ENCODE results near the gene KANSL1.

KANSL1 gene

GRCh38 chr17:46028374-46028773, 164.9 kb downstream of the KANSL1 start:
- TF ChIP-seq CTCF (conservative IDR thresholded peaks at IDR 0.05) (no peak), ZFX (IDR thresholded peaks at IDR 0.05) (no peak)
- H3K27ac ChIP-seq, result no peak overlapping the region

GRCh38 chr17:46027976-46028325, 165.3 kb downstream of the KANSL1 start:
- TF ChIP-seq CTCF (conservative IDR thresholded peaks at IDR 0.05), result no peak
- no peak for TF ChIP-seq ZFX (IDR thresholded peaks at IDR 0.05)
- no peak overlapping the region for H3K27ac ChIP-seq

DNA sequence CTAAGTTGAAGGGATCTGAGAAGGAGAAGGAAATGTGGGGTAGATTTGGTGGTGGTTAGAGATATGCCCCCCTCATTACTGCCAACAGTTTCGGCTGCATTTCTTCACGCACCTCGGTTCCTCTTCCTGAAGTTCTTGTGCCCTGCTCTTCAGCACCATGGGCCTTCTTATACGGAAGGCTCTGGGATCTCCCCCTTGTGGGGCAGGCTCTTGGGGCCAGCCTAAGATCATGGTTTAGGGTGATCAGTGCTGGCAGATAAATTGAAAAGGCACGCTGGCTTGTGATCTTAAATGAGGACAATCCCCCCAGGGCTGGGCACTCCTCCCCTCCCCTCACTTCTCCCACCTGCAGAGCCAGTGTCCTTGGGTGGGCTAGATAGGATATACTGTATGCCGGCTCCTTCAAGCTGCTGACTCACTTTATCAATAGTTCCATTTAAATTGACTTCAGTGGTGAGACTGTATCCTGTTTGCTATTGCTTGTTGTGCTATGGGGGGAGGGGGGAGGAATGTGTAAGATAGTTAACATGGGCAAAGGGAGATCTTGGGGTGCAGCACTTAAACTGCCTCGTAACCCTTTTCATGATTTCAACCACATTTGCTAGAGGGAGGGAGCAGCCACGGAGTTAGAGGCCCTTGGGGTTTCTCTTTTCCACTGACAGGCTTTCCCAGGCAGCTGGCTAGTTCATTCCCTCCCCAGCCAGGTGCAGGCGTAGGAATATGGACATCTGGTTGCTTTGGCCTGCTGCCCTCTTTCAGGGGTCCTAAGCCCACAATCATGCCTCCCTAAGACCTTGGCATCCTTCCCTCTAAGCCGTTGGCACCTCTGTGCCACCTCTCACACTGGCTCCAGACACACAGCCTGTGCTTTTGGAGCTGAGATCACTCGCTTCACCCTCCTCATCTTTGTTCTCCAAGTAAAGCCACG, 165.9 kb downstream of the KANSL1 start:
- H3K27ac ChIP-seq, result no peak overlapping the region
- TF ChIP-seq CTCF (conservative IDR thresholded peaks at IDR 0.05) (no peak), ZFX (IDR thresholded peaks at IDR 0.05) (no peak)

DNA sequence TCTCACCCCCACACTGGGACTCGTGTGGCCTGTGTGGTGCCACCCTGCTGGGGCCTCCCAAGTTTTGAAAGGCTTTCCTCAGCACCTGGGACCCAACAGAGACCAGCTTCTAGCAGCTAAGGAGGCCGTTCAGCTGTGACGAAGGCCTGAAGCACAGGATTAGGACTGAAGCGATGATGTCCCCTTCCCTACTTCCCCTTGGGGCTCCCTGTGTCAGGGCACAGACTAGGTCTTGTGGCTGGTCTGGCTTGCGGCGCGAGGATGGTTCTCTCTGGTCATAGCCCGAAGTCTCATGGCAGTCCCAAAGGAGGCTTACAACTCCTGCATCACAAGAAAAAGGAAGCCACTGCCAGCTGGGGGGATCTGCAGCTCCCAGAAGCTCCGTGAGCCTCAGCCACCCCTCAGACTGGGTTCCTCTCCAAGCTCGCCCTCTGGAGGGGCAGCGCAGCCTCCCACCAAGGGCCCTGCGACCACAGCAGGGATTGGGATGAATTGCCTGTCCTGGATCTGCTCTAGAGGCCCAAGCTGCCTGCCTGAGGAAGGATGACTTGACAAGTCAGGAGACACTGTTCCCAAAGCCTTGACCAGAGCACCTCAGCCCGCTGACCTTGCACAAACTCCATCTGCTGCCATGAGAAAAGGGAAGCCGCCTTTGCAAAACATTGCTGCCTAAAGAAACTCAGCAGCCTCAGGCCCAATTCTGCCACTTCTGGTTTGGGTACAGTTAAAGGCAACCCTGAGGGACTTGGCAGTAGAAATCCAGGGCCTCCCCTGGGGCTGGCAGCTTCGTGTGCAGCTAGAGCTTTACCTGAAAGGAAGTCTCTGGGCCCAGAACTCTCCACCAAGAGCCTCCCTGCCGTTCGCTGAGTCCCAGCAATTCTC, 166.8 kb downstream of the KANSL1 start:
- no peak for TF ChIP-seq CTCF (conservative IDR thresholded peaks at IDR 0.05)
- TF ChIP-seq ZFX (IDR thresholded peaks at IDR 0.05), result no peak
- no peak overlapping the region for H3K27ac ChIP-seq

DNA sequence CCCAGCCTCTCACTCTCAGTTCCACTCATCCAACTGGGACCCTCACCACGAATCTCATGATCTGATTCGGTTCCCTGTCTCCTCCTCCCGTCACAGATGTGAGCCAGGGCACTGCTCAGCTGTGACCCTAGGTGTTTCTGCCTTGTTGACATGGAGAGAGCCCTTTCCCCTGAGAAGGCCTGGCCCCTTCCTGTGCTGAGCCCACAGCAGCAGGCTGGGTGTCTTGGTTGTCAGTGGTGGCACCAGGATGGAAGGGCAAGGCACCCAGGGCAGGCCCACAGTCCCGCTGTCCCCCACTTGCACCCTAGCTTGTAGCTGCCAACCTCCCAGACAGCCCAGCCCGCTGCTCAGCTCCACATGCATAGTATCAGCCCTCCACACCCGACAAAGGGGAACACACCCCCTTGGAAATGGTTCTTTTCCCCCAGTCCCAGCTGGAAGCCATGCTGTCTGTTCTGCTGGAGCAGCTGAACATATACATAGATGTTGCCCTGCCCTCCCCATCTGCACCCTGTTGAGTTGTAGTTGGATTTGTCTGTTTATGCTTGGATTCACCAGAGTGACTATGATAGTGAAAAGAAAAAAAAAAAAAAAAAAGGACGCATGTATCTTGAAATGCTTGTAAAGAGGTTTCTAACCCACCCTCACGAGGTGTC, 167.6 kb downstream of the KANSL1 start:
- TF ChIP-seq CTCF (conservative IDR thresholded peaks at IDR 0.05), result no peak
- H3K27ac ChIP-seq, result no peak overlapping the region

DNA sequence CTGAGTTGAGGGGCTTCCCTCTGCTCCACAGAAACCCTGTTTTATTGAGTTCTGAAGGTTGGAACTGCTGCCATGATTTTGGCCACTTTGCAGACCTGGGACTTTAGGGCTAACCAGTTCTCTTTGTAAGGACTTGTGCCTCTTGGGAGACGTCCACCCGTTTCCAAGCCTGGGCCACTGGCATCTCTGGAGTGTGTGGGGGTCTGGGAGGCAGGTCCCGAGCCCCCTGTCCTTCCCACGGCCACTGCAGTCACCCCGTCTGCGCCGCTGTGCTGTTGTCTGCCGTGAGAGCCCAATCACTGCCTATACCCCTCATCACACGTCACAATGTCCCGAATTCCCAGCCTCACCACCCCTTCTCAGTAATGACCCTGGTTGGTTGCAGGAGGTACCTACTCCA, 168.2 kb downstream of the KANSL1 start:
- no peak overlapping the region for H3K27ac ChIP-seq
- TF ChIP-seq ZFX (IDR thresholded peaks at IDR 0.05), result no peak
- TF ChIP-seq CTCF (conservative IDR thresholded peaks at IDR 0.05), result no peak
